ENCODE results near the gene DCC. TPM values are rescaled to one million over a fixed set of nuclear protein-coding genes. Genes with fewer than 3 reads are reported as not detected.

The DCC gene
- total RNA-seq, 1 experiment from 2014 or later, result not detected

GRCh38 chr18:52897611-52898484 is 557.9 kb downstream of the DCC start:
- Histone ChIP-seq H3K36me3 (no peaks in the 10 kb centered on the region), H3K27ac (no peak overlapping the region), H3K4me3 (no peak overlapping the region), H3K4me1 (replicated peaks) (no peaks in the 10 kb centered on the region), H3K9me3 (replicated peaks) (no peaks in the 10 kb centered on the region), H3K27me3 (replicated peaks) (no peaks in the 10 kb centered on the region)
- no peak for DNase-seq (ENCODE audit: low read depth in 1 of 2, low spot score in 2 of 2)

DNA sequence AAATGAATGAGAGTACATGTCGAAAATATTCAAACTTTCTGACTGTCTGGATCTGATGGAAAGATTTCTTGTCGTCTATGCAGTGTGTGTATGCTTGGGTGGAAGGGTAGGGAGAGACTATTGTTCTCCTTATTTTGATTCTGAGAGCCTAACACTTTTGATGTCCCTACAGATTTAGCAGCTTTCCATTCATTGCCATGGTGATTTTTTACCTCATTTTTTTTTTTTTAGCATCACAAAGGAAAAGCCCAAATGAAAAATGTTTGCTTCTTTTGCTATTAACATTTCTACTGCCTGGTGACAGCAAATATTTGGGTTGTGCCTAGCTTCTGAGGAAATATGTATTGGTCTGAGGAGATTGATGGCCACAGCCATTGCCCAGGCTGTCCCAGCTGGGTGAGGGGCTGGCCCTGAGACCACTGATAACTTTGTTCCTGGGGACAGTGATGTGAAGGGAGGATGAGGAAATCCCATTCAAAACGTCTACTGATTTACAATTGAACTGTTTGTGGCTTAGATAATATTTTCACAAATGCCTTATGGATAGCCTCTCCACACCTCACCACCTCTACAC is 558.6 kb downstream of the DCC start:
- no peak for DNase-seq (ENCODE audit: low read depth in 1 of 2, low spot score in 2 of 2)
- H3K4me3 ChIP-seq, result no peak overlapping the region
- H3K4me1 ChIP-seq (replicated peaks), result no peaks in the 10 kb centered on the region
- no peak overlapping the region for H3K27ac ChIP-seq
- no peaks in the 10 kb centered on the region for H3K9me3 ChIP-seq (replicated peaks)
- H3K27me3 ChIP-seq (replicated peaks), result no peaks in the 10 kb centered on the region
- H3K36me3 ChIP-seq, result no peaks in the 10 kb centered on the region

GRCh38 chr18:52902188-52902587 is 562.2 kb downstream of the DCC start:
- Histone ChIP-seq H3K4me3 (no peak overlapping the region), H3K27ac (no peak overlapping the region), H3K36me3 (no peaks in the 10 kb centered on the region), H3K27me3 (replicated peaks) (no peaks in the 10 kb centered on the region), H3K9me3 (replicated peaks) (0 out of 2 replicates have a peak, but pooled peaks cover 4% of the 10 kb centered on the region), H3K4me1 (replicated peaks) (no peaks in the 10 kb centered on the region)
- no peak for DNase-seq (ENCODE audit: low read depth in 1 of 2, low spot score in 2 of 2)

DNA sequence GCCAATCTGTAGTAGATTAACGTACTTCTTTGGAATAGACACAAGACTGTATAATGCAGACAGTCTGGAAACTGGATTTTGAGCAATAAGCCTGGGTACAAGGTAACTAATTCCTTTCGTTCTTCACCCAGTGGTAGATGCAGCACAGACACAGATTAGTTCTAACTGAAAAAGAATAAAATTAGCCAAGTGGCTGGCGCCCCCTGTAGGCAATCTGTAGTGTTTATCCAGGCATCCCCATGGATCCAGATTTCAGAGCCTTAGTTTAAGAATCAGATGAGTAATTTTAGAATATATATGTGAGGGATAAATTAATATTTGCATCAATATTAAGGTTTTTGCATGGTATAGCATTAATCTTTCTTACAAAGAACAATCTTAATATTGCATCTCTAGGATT is 563.9 kb downstream of the DCC start:
- no peak for DNase-seq (ENCODE audit: low read depth in 1 of 2, low spot score in 2 of 2)
- H3K27ac ChIP-seq, result no peak overlapping the region
- H3K27me3 ChIP-seq (replicated peaks), result no peaks in the 10 kb centered on the region
- H3K9me3 ChIP-seq (replicated peaks), result 0 out of 2 replicates have a peak, but pooled peaks cover 4% of the 10 kb centered on the region
- H3K36me3 ChIP-seq, result no peaks in the 10 kb centered on the region
- H3K4me3 ChIP-seq, result no peak overlapping the region
- H3K4me1 ChIP-seq (replicated peaks), result no peaks in the 10 kb centered on the region

DNA sequence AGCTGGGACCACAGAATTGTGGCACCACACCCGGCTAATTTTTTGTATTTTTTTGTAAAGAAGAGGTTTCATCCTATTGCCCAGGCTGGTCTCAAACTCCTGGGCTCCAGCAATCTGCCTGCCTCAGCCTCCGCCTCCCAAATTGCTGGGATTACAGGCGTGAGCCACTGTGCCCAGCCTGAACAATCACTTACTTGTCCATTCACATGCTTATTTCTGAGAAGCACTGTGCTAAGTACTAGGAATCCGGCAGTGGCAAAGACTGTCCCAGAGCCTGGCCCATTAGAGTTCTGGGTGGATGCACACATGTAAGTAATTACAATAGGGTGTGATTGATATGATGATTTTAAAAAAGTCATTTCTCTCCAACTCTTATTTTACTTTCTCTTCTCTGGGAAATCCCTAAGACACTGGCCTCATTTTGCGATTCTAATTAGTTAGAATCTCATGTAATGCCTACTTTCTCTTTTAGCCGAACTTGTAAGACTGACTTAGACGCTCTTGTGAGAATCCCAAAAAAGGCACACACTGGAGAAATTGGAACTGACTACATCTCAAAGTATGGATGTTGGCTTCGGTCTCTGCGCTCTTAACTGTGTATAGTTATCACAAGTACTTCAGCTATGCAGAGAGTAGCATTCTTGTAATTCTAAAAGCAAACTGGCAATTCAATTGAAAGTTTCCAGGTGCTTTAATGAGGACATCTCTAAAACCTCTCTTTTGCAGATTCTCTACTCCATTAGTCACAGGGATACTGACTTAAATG is 567.7 kb downstream of the DCC start:
- DNase-seq (ENCODE audit: low read depth in 1 of 2, low spot score in 2 of 2), result no peak
- Histone ChIP-seq H3K36me3 (no peaks in the 10 kb centered on the region), H3K9me3 (replicated peaks) (0 out of 2 replicates have a peak, but pooled peaks cover 4% of the 10 kb centered on the region), H3K27me3 (replicated peaks) (no peaks in the 10 kb centered on the region), H3K4me1 (replicated peaks) (no peaks in the 10 kb centered on the region), H3K4me3 (no peak overlapping the region), H3K27ac (no peak overlapping the region)

DNA sequence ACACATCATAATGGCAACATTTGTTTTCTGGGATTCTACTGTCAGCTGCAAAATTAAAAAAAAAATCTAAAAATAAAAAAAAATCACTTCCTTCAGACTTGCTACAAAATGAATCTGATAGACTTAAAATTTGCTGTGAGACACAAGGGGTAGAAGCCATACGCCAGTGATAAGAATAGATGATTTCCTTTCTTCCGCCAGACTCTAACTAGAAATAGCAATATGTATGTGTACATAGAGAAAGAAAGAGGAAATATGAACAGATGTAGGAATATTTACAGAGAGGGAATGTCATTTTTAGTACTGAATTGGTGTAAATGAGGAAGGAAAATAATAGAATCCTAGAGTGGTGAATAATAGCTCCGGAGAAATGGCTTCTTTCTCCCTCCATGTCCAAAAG is 574.2 kb downstream of the DCC start:
- Histone ChIP-seq H3K4me1 (replicated peaks) (no peaks in the 10 kb centered on the region), H3K4me3 (no peak overlapping the region), H3K36me3 (no peaks in the 10 kb centered on the region), H3K27ac (no peak overlapping the region), H3K27me3 (replicated peaks) (no peaks in the 10 kb centered on the region), H3K9me3 (replicated peaks) (0 out of 2 replicates have a peak, but pooled peaks cover 2% of the 10 kb centered on the region)
- DNase-seq (ENCODE audit: low read depth in 1 of 2, low spot score in 2 of 2), result no peak

DNA sequence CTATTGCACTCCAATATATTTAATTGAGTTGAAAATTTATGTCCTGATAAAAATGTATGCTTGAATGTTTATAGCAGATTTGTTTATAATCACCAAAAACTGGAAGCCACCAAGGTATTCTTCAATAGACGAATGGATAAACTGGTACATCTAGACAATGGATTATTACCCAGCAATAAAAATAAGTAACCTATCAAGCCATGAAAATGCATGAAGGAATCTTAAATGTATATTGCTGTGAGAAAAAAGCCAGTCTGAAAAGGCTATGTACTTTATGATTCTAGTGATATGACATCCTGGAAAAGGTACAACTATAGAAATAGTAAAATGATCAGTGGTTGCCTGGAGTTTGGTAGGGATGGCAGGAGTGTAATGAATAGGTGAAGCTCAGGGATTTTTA is 580.7 kb downstream of the DCC start:
- Histone ChIP-seq H3K4me3 (no peak overlapping the region), H3K9me3 (replicated peaks) (no peaks in the 10 kb centered on the region), H3K27me3 (replicated peaks) (no peaks in the 10 kb centered on the region), H3K4me1 (replicated peaks) (no peaks in the 10 kb centered on the region), H3K36me3 (no peaks in the 10 kb centered on the region), H3K27ac (no peak overlapping the region)
- DNase-seq (ENCODE audit: low read depth in 1 of 2, low spot score in 2 of 2), result no peak

GRCh38 chr18:52933356-52933755 is 593.4 kb downstream of the DCC start:
- H3K27me3 ChIP-seq (replicated peaks), result no peaks in the 10 kb centered on the region
- DNase-seq (ENCODE audit: low read depth in 1 of 2, low spot score in 2 of 2), result no peak
- H3K9me3 ChIP-seq (replicated peaks), result no peaks in the 10 kb centered on the region
- no peaks in the 10 kb centered on the region for H3K4me1 ChIP-seq (replicated peaks)
- no peak overlapping the region for H3K4me3 ChIP-seq
- no peaks in the 10 kb centered on the region for H3K36me3 ChIP-seq
- no peak overlapping the region for H3K27ac ChIP-seq

DNA sequence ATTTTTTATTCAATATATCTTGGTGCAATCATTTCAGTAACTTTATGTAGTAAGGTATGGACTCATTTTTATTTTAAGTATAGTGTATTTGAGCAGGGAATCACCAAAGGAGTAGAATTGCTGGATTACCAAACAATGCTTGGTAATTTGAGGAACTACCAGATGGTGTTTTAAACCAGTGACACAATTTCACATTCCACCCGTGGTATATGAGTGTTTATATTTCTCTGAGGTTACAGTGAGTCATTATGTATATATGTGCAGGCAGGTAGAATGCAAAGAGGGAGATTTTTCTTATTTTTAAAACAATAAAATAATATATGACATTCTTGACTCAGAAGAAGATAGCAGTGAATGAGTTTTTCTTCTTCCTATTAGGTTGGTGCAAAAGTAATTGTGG is 596.9 kb downstream of the DCC start:
- H3K9me3 ChIP-seq (replicated peaks), result no peaks in the 10 kb centered on the region
- H3K27ac ChIP-seq, result no peak overlapping the region
- H3K4me1 ChIP-seq (replicated peaks), result no peaks in the 10 kb centered on the region
- H3K36me3 ChIP-seq, result no peaks in the 10 kb centered on the region
- no peak overlapping the region for H3K4me3 ChIP-seq
- DNase-seq (ENCODE audit: low read depth in 1 of 2, low spot score in 2 of 2), result no peak
- H3K27me3 ChIP-seq (replicated peaks), result no peaks in the 10 kb centered on the region

DNA sequence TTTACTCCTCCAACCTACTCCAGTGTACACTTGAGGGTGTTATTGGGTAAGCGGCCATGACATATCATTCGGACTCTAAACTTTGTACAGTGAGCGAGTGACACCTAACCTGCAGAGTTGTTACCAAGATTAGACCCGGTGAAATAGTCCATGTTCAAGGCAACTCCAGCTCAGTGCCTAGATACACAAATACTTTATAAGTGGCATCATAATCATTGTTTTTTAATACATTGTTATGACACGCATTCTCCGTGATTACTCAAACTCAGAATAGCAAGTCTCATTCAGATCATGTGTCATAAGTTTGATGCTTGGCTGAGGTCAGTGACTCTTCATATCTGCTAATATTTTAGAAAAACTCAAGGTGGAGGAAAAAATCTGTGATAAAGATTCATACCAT is 597.8 kb downstream of the DCC start:
- Histone ChIP-seq H3K4me1 (replicated peaks) (no peaks in the 10 kb centered on the region), H3K27me3 (replicated peaks) (no peaks in the 10 kb centered on the region), H3K27ac (no peak overlapping the region), H3K9me3 (replicated peaks) (no peaks in the 10 kb centered on the region), H3K36me3 (no peaks in the 10 kb centered on the region), H3K4me3 (no peak overlapping the region)
- no peak for DNase-seq (ENCODE audit: low read depth in 1 of 2, low spot score in 2 of 2)

- no peak overlapping the region for H3K27ac ChIP-seq
- H3K9me3 ChIP-seq (replicated peaks), result no peaks in the 10 kb centered on the region; the same call in none of the 2 replicates
- DNase-seq (ENCODE audit: low read depth in 1 of 2, low spot score in 2 of 2), result no peak
- H3K27me3 ChIP-seq (replicated peaks), result no peaks in the 10 kb centered on the region
- no peak overlapping the region for H3K4me3 ChIP-seq
- no peaks in the 10 kb centered on the region for H3K36me3 ChIP-seq
- H3K4me1 ChIP-seq (replicated peaks), result no peaks in the 10 kb centered on the region
Observed at GRCh38 chr18:52945552-52945951, 605.6 kb downstream of the DCC start.

DNA sequence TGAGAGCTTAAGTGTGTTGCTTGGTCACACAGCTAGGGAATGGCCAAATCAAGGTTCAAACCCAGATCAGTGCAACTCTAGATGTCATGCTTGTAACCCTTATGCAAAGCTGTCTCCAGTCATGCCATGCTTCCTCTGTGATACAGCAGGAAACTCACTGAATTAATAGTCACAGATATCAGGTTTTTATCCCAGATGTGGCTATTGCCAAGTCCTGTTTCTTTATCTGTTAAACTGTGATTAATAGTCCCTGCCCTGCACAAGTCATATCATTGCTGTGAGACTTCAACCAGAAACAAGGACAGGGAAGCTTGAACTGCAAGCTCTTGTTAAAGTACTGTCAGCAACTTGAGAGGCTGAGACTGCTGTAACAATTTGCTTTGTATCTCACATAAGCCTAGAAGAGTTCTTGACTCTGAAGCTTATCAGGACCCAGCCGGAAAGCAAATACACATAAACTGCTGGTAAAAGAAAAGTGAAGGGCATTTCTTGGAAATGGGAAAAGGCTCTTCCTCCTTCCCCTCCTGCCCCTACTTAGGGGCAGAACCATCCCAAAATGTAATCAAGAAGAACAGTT is 609.0 kb downstream of the DCC start:
- no peaks in the 10 kb centered on the region for H3K4me1 ChIP-seq (replicated peaks)
- no peak overlapping the region for H3K27ac ChIP-seq
- H3K4me3 ChIP-seq, result no peak overlapping the region
- no peak for DNase-seq (ENCODE audit: low read depth in 1 of 2, low spot score in 2 of 2)
- H3K36me3 ChIP-seq, result no peaks in the 10 kb centered on the region
- H3K9me3 ChIP-seq (replicated peaks), result no peaks in the 10 kb centered on the region; the same call in none of the 2 replicates
- H3K27me3 ChIP-seq (replicated peaks), result no peaks in the 10 kb centered on the region

DNA sequence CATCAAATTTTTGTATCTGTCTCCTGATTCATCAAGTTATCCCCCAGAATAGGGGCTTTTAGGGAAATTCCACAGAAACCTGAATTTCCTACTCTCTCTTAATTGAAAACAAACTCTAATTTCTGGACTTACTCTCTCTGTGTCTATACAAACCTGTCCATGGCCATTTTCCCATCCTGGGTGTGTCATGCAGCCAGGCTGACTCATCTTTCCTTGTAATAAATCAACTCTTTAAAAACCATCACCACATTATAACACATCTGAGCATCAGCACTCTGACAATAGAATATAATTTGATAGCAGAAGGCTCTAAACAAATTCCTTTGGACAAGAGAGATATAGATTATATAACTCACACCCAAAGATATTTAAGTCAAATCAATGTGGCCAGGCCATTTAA is 610.2 kb downstream of the DCC start:
- DNase-seq (ENCODE audit: low read depth in 1 of 2, low spot score in 2 of 2), result no peak
- Histone ChIP-seq H3K27me3 (replicated peaks) (no peaks in the 10 kb centered on the region), H3K27ac (no peak overlapping the region), H3K4me1 (replicated peaks) (no peaks in the 10 kb centered on the region), H3K36me3 (no peaks in the 10 kb centered on the region), H3K4me3 (no peak overlapping the region), H3K9me3 (replicated peaks) (peaks cover 3% of the 10 kb centered on the region)
